Peyer's patch (tissue), 4 donors: Measurements from ENCODE around the gene PRDX1.

Experiments
- CTCF ChIP-seq, 6 experiments: fragments of 450-650 bp in 4 of 6; fragments of 200-600 bp in 2 of 6; sonication (generic) in 1 of 6; IDR thresholded peaks; one replicate each; pipeline ENCODE4 v1.5.1; 2017 to 2019; ENCODE audit warnings: antibody characterized with exemption in 6 of 6, mild to moderate bottlenecking in 3 of 6, moderate library complexity in 1 of 6
- POLR2A ChIP-seq, 2 donors: fragments of 450-650 bp; IDR thresholded peaks; one replicate each; pipeline ENCODE4 v1.5.1; 2017; ENCODE audit warnings: antibody characterized with exemption in 2 of 2, mild to moderate bottlenecking in 2 of 2, moderate library complexity in 2 of 2

- no peak for TF ChIP-seq CTCF (IDR thresholded peaks at IDR 0.05)
- TF ChIP-seq POLR2A (IDR thresholded peaks at IDR 0.05), result no peak
These were observed 42.5 kb downstream of the PRDX1 start for GRCh38 chr1:45479039-45479748.
